Calu3 (cell line): ENCODE data around the gene STK4. TPM values are rescaled to one million over a fixed set of nuclear protein-coding genes. Genes with fewer than 3 reads are reported as not detected.

ENCODE experiments used
- BruUV-seq: library from RNA; stranded (reverse); fragments of 400-500 nt; replicated peaks from 2 replicates; lab custom pipeline; 2021; lab: Mats Ljungman, UMichigan
- CTCF ChIA-PET: fragments of 300-600 bp; sonication (Branson Sonifier 250); formaldehyde crosslinking; loops from one replicate; lab custom pipeline; 2022; ENCODE audit warnings: antibody characterized with exemption; lab: Charles Lee
- DNase-seq: peaks from one replicate; pipeline ENCODE4 v3.0.0; 2022
- H3K27ac Mint-ChIP-seq: one replicate; pipeline ENCODE4 v1.8.0; 2022; ENCODE audit warnings: mixed read lengths; ENCODE audit not compliant: unreplicated experiment
- H3K27me3 Mint-ChIP-seq: one replicate; pipeline ENCODE4 v1.8.0; 2022; ENCODE audit warnings: mixed read lengths; ENCODE audit not compliant: unreplicated experiment
- H3K36me3 Mint-ChIP-seq: one replicate; pipeline ENCODE4 v1.8.0; 2022; ENCODE audit warnings: mild to moderate bottlenecking, moderate library complexity, mixed read lengths; ENCODE audit not compliant: insufficient read depth, unreplicated experiment
- H3K4me1 Mint-ChIP-seq: one replicate; pipeline ENCODE4 v1.8.0; 2022; ENCODE audit warnings: mild to moderate bottlenecking, low read depth, mixed read lengths; ENCODE audit not compliant: unreplicated experiment
- H3K4me3 Mint-ChIP-seq: one replicate; pipeline ENCODE4 v1.8.0; 2022; ENCODE audit warnings: mild to moderate bottlenecking, low read depth, moderate library complexity, mixed read lengths; ENCODE audit not compliant: unreplicated experiment
- H3K9me3 Mint-ChIP-seq: one replicate; pipeline ENCODE4 v1.8.0; 2022; ENCODE audit warnings: low read depth, mixed read lengths; ENCODE audit not compliant: unreplicated experiment
- intact Hi-C: fragments of 100-400 bp; cut with micrococcal nuclease; formaldehyde crosslinking; loops from one replicate; pipeline ENCODE4 v1.10.0; 2022; ENCODE audit not compliant: unreplicated experiment
- total RNA-seq: library from RNA; stranded (reverse); gene quantifications from 2 replicates; pipeline ENCODE4 v1.2.3, GENCODE V29; 2022
- TF ChIP-seq, protein P1 (sequence below): fragments of 200-600 bp; IDR thresholded peaks from one replicate; pipeline ENCODE4 v1.8.0; 2022; ENCODE audit warnings: antibody characterized with exemption; ENCODE audit not compliant: unreplicated experiment

The STK4 gene
- total RNA-seq, 1 experiment from 2014 or later = 53.1 TPM

DNA sequence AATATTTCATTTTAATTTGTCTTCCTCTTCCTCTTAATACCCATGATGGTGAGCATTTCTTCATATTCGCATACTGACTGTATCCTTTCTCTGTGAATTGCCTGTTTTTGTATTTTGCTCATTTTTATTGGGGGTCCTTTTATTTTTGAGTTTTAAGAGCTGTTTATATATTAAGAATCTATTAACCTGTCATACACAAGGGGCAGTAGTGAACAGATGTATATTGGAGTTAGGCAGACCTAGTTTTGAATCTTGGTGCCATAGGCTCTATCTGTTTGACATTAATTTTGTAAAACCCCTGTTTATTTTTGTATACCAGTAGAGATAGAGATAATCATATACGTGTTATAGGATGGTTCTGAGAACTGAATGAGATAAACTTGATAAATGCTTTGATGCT is 151.7 kb downstream of the STK4 start:
- peaks cover 66% of the 10 kb centered on the region for H3K27me3 Mint-ChIP-seq
- no peak for DNase-seq
- H3K4me3 Mint-ChIP-seq = no peak overlapping the region
- intact Hi-C loops = no loop called here
- H3K36me3 Mint-ChIP-seq = no peaks in the 10 kb centered on the region
- CTCF ChIA-PET = interaction anchor here (0.6 to 1.7 kb wide), 10 partner anchors 10 to 176 kb away, joined by 3 to 7 read pairs (median 3); no protein-coding TSS in a partner anchor
- TF ChIP-seq, protein P1, sequence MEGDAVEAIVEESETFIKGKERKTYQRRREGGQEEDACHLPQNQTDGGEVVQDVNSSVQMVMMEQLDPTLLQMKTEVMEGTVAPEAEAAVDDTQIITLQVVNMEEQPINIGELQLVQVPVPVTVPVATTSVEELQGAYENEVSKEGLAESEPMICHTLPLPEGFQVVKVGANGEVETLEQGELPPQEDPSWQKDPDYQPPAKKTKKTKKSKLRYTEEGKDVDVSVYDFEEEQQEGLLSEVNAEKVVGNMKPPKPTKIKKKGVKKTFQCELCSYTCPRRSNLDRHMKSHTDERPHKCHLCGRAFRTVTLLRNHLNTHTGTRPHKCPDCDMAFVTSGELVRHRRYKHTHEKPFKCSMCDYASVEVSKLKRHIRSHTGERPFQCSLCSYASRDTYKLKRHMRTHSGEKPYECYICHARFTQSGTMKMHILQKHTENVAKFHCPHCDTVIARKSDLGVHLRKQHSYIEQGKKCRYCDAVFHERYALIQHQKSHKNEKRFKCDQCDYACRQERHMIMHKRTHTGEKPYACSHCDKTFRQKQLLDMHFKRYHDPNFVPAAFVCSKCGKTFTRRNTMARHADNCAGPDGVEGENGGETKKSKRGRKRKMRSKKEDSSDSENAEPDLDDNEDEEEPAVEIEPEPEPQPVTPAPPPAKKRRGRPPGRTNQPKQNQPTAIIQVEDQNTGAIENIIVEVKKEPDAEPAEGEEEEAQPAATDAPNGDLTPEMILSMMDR = no peak
- no TSS peak for BruUV-seq
- H3K27ac Mint-ChIP-seq = no peak overlapping the region
- no peaks in the 10 kb centered on the region for H3K9me3 Mint-ChIP-seq
- H3K4me1 Mint-ChIP-seq = no peaks in the 10 kb centered on the region

DNA sequence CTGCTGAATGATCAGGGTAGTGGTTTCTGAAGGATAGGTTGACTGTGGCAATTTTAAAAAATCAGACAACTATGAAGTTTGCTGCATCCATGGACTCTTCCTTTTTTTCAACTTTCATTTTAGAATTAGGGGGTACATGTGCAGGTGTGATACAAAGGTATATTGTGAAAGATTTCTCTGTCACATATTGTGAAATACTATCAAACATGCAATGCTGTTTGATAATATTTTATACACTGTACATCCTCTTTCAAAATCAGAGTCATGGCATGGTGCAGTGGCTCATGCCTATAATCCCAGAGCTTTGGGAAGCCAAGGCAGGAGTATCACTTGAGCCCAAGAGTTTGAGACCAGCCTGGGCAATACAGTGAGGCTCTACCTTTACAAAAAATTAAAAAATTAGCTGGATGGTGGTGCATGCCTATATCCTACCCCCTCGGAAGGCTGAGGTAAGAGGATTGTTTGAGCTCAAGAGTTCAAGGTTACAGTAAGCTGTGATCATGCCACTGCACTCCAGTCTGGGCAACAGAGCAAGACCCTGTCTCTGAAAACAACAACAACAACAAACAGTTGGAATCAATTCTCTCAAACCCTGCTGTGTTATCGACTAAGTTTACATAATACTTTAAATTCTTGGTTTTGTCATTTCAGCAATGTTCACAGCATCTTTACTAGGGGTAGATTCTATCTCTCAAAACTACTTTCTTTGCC is 153.4 kb downstream of the STK4 start:
- BruUV-seq = no TSS peak
- no peak overlapping the region for H3K4me3 Mint-ChIP-seq
- DNase-seq = no peak
- no peak overlapping the region for H3K27ac Mint-ChIP-seq
- H3K36me3 Mint-ChIP-seq = no peaks in the 10 kb centered on the region
- H3K4me1 Mint-ChIP-seq = no peaks in the 10 kb centered on the region
- H3K27me3 Mint-ChIP-seq = peaks cover 70% of the 10 kb centered on the region
- no peaks in the 10 kb centered on the region for H3K9me3 Mint-ChIP-seq
- TF ChIP-seq, protein P1 = no peak
- CTCF ChIA-PET = no interaction called here
- intact Hi-C loops = no loop called here

DNA sequence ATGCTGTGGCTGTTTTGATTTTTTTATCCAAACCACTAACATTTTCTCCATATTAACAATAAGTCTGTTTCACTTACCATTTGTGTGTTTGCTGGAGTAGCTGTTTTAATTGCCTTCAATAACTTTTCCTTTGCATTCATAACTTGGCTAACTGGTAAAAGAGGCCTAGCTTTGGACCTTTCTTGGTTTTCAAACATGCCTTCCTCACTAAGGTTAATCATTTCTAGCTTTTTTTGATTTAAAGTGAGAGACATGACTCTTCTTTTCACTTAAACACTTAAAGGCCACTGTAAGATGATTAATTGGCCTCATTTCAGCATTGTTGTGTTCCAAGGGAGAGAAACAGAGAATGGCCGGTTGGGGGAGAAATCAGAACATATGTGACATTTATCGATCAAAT is 155.1 kb downstream of the STK4 start:
- intact Hi-C loops = no loop called here

DNA sequence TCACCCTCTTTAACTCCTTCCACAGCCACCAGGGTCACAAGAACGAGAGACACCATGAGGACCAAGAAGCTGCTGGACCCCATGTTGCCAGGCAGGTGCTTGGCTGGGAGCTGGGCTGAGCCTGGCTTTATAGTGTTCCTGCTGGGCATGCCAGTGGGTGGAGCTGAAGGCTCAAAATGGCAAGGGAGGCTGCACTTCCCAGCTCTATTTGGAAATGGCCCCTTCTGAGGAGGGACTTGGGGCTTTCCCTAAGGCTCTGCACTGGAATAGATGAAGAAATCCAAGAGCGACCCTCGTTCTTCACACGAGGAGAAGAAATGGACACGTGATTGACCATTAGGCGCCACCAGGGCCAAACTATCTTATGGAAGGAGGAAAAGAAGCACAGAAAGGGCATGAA is 158.1 kb downstream of the STK4 start, which contains the start of gene WFDC12:
WFDC12 (minus strand) TSS at position 101 of the 400 bp plus-strand sequence; CDS start at position 83, 18 bp downstream.
- H3K27ac Mint-ChIP-seq = no peak within 1 kb of the TSS
- no peaks in the 10 kb centered on the region for H3K4me1 Mint-ChIP-seq
- no TSS peak for BruUV-seq
- H3K9me3 Mint-ChIP-seq = no peaks in the 10 kb centered on the region
- no peak within 1 kb of the TSS for H3K4me3 Mint-ChIP-seq
- no peak for DNase-seq
- H3K36me3 Mint-ChIP-seq = no peaks in the 10 kb centered on the region
- CTCF ChIA-PET = interaction anchor here (0.5 to 1.6 kb wide), 4 partner anchors 28 to 166 kb away, joined by 3 to 8 read pairs (median 6); partner anchors contain the start of gene SLPI
- intact Hi-C loops = no loop called here
- TF ChIP-seq, protein P1 = no peak
- peaks cover 57% of the 10 kb centered on the region for H3K27me3 Mint-ChIP-seq

More for the DNA sequence above, 155.1 kb downstream of the STK4 start:
- H3K27ac Mint-ChIP-seq = no peak overlapping the region
- no peak overlapping the region for H3K4me3 Mint-ChIP-seq
- H3K36me3 Mint-ChIP-seq = no peaks in the 10 kb centered on the region
- CTCF ChIA-PET = interaction anchor here (1.3 kb wide), 1 partner anchor 17 kb away, joined by 5 read pairs; no protein-coding TSS in a partner anchor
- no TSS peak for BruUV-seq
- no peak for DNase-seq
- no peaks in the 10 kb centered on the region for H3K4me1 Mint-ChIP-seq
- H3K9me3 Mint-ChIP-seq = no peaks in the 10 kb centered on the region
- TF ChIP-seq, protein P1 = no peak
- peaks cover 64% of the 10 kb centered on the region for H3K27me3 Mint-ChIP-seq
